ENCODE data around the gene NAA15. TPM values are rescaled to one million over a fixed set of nuclear protein-coding genes. Genes with fewer than 3 reads are reported as not detected.

The NAA15 gene
- total RNA-seq, 1 experiment from 2014 or later: 98.9 TPM

GRCh38 chr4:139337612-139338011 is 36.3 kb downstream of the NAA15 start (continued):
- TF ChIP-seq ZNF263 (CRISPR knock-in tag; IDR thresholded peaks at IDR 0.05; ENCODE audit: low read depth): no peak
- TF ChIP-seq MXD4 (CRISPR knock-in tag; IDR thresholded peaks at IDR 0.05; ENCODE audit: borderline replicate concordance): no peak
- TF ChIP-seq ZNF532 (CRISPR knock-in tag; IDR thresholded peaks at IDR 0.05; ENCODE audit: borderline replicate concordance): no peak
- TF ChIP-seq GABPB1 (CRISPR knock-in tag; IDR thresholded peaks at IDR 0.05): no peak
- no peak for TF ChIP-seq GTF2I (CRISPR knock-in tag; conservative IDR thresholded peaks at IDR 0.05)
- TF ChIP-seq, protein P1, sequence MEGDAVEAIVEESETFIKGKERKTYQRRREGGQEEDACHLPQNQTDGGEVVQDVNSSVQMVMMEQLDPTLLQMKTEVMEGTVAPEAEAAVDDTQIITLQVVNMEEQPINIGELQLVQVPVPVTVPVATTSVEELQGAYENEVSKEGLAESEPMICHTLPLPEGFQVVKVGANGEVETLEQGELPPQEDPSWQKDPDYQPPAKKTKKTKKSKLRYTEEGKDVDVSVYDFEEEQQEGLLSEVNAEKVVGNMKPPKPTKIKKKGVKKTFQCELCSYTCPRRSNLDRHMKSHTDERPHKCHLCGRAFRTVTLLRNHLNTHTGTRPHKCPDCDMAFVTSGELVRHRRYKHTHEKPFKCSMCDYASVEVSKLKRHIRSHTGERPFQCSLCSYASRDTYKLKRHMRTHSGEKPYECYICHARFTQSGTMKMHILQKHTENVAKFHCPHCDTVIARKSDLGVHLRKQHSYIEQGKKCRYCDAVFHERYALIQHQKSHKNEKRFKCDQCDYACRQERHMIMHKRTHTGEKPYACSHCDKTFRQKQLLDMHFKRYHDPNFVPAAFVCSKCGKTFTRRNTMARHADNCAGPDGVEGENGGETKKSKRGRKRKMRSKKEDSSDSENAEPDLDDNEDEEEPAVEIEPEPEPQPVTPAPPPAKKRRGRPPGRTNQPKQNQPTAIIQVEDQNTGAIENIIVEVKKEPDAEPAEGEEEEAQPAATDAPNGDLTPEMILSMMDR (IDR thresholded peaks at IDR 0.05): no peak
- TF ChIP-seq ZNF138 (CRISPR knock-in tag; conservative IDR thresholded peaks at IDR 0.05): no peak
- TF ChIP-seq KAT7 (CRISPR knock-in tag; IDR thresholded peaks at IDR 0.05; ENCODE audit: borderline replicate concordance): no peak
- TF ChIP-seq AR (CRISPR knock-in tag; IDR thresholded peaks at IDR 0.05): no peak
- no peak for TF ChIP-seq E2F1 (CRISPR knock-in tag; IDR thresholded peaks at IDR 0.05)
- TF ChIP-seq JUN (CRISPR knock-in tag; IDR thresholded peaks at IDR 0.05): no peak
- no peak for TF ChIP-seq ETV6 (CRISPR knock-in tag; IDR thresholded peaks at IDR 0.05)
- no peak for TF ChIP-seq SOX15 (CRISPR knock-in tag; IDR thresholded peaks at IDR 0.05)

- Mint-ChIP-seq H3K9me3 (no peaks in the 10 kb centered on the region), H3K36me3 (peaks cover 42% of the 10 kb centered on the region), H3K27ac (no peak overlapping the region), H3K4me1 (peaks cover 18% of the 10 kb centered on the region), H3K27me3 (ENCODE audit: low read depth) (no peaks in the 10 kb centered on the region), H3K4me3 (no peak overlapping the region)
- POLR2A ChIA-PET: no interaction called here
- CTCF ChIA-PET: no interaction called here
- DNase-seq (ENCODE audit: low spot score): no peak
- no peak for ATAC-seq
- TF ChIP-seq NFYB (CRISPR knock-in tag; conservative IDR thresholded peaks at IDR 0.05; ENCODE audit: low read depth): no peak
- TF ChIP-seq, protein P2, sequence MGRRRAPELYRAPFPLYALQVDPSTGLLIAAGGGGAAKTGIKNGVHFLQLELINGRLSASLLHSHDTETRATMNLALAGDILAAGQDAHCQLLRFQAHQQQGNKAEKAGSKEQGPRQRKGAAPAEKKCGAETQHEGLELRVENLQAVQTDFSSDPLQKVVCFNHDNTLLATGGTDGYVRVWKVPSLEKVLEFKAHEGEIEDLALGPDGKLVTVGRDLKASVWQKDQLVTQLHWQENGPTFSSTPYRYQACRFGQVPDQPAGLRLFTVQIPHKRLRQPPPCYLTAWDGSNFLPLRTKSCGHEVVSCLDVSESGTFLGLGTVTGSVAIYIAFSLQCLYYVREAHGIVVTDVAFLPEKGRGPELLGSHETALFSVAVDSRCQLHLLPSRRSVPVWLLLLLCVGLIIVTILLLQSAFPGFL (CRISPR knock-in tag; IDR thresholded peaks at IDR 0.05; ENCODE audit: borderline replicate concordance): no peak
- no peak for TF ChIP-seq ZNF263 (CRISPR knock-in tag; IDR thresholded peaks at IDR 0.05; ENCODE audit: low read depth)
- TF ChIP-seq AR (CRISPR knock-in tag; IDR thresholded peaks at IDR 0.05): no peak
Observed at GRCh38 chr4:139361301-139361700, 60.0 kb downstream of the NAA15 start.
